Measurements from ENCODE around the gene CDC14B. TPM values are rescaled to one million over a fixed set of nuclear protein-coding genes. Genes with fewer than 3 reads are reported as not detected.
A peak's percentile ranks its signal among the peaks of the same experiment; 100 is the strongest.
"Not testable (repeated sequence)": the region's sequence is repeated elsewhere in the genome, so short reads cannot be mapped to it uniquely, and the experiment has no call there.

The CDC14B gene
- total RNA-seq, 1 donor from 2014 or later, result 53.2 TPM

- Mint-ChIP-seq H3K4me3 (ENCODE audit: low read depth) (no peak overlapping the region), H3K36me3 (ENCODE audit: insufficient read depth) (peaks cover 3% of the 10 kb centered on the region), H3K27me3 (no peaks in the 10 kb centered on the region), H3K4me1 (ENCODE audit: low read depth) (peaks cover 11% of the 10 kb centered on the region), H3K27ac (peak overlapping the region; percentile 48), H3K9me3 (ENCODE audit: low read depth) (no peaks in the 10 kb centered on the region)
- no peak for TF ChIP-seq CTCF (IDR thresholded peaks at IDR 0.05; ENCODE audit: unreplicated experiment)
- no peak for DNase-seq (ENCODE audit: low spot score, unreplicated experiment)
Observed at GRCh38 chr9:96551403-96551802, 68.2 kb downstream of the CDC14B start.

GRCh38 chr9:96550659-96551058 is 69.0 kb downstream of the CDC14B start:
- TF ChIP-seq CTCF (IDR thresholded peaks at IDR 0.05; ENCODE audit: unreplicated experiment), result no peak
- H3K4me3 Mint-ChIP-seq (ENCODE audit: low read depth), result no peak overlapping the region
- no peaks in the 10 kb centered on the region for H3K27me3 Mint-ChIP-seq
- H3K4me1 Mint-ChIP-seq (ENCODE audit: low read depth), result peaks cover 4% of the 10 kb centered on the region
- H3K27ac Mint-ChIP-seq, result no peak overlapping the region
- no peak for DNase-seq (ENCODE audit: low spot score, unreplicated experiment)
- H3K9me3 Mint-ChIP-seq (ENCODE audit: low read depth), result no peaks in the 10 kb centered on the region
- peaks cover 7% of the 10 kb centered on the region for H3K36me3 Mint-ChIP-seq (ENCODE audit: insufficient read depth)

GRCh38 chr9:96543131-96543530 is 76.5 kb downstream of the CDC14B start:
- not testable (repeated sequence) for H3K27ac Mint-ChIP-seq

GRCh38 chr9:96540106-96540505 is 79.5 kb downstream of the CDC14B start:
- Mint-ChIP-seq H3K4me1 (ENCODE audit: low read depth) (no peaks in the 10 kb centered on the region), H3K27ac (no peak overlapping the region), H3K9me3 (ENCODE audit: low read depth) (no peaks in the 10 kb centered on the region), H3K27me3 (no peaks in the 10 kb centered on the region), H3K4me3 (ENCODE audit: low read depth) (no peak overlapping the region), H3K36me3 (ENCODE audit: insufficient read depth) (peaks cover 14% of the 10 kb centered on the region)
- no peak for DNase-seq (ENCODE audit: low spot score, unreplicated experiment)
- TF ChIP-seq CTCF (IDR thresholded peaks at IDR 0.05; ENCODE audit: unreplicated experiment), result no peak

More at GRCh38 chr9:96543131-96543530, 76.5 kb downstream of the CDC14B start:
- not testable (repeated sequence) for H3K27me3 Mint-ChIP-seq; DNase-seq (ENCODE audit: low spot score, unreplicated experiment); H3K9me3 Mint-ChIP-seq (ENCODE audit: low read depth); H3K4me3 Mint-ChIP-seq (ENCODE audit: low read depth); H3K4me1 Mint-ChIP-seq (ENCODE audit: low read depth)
- peaks cover 16% of the 10 kb centered on the region for H3K36me3 Mint-ChIP-seq (ENCODE audit: insufficient read depth)

GRCh38 chr9:96532173-96532572 is 87.5 kb downstream of the CDC14B start:
- H3K27ac Mint-ChIP-seq, result peak overlapping the region; percentile 19
- H3K4me3 Mint-ChIP-seq (ENCODE audit: low read depth), result no peak overlapping the region
- H3K9me3 Mint-ChIP-seq (ENCODE audit: low read depth), result no peaks in the 10 kb centered on the region
- no peak for DNase-seq (ENCODE audit: low spot score, unreplicated experiment)
- no peaks in the 10 kb centered on the region for H3K4me1 Mint-ChIP-seq (ENCODE audit: low read depth)
- H3K27me3 Mint-ChIP-seq, result no peaks in the 10 kb centered on the region
- H3K36me3 Mint-ChIP-seq (ENCODE audit: insufficient read depth), result peaks cover 37% of the 10 kb centered on the region
- TF ChIP-seq CTCF (IDR thresholded peaks at IDR 0.05; ENCODE audit: unreplicated experiment), result no peak

GRCh38 chr9:96524764-96525163 is 94.9 kb downstream of the CDC14B start:
- no peak for DNase-seq (ENCODE audit: low spot score, unreplicated experiment)
- TF ChIP-seq CTCF (IDR thresholded peaks at IDR 0.05; ENCODE audit: unreplicated experiment), result no peak
- Mint-ChIP-seq H3K4me1 (ENCODE audit: low read depth) (no peaks in the 10 kb centered on the region), H3K4me3 (ENCODE audit: low read depth) (no peak overlapping the region), H3K36me3 (ENCODE audit: insufficient read depth) (peaks cover 23% of the 10 kb centered on the region), H3K27ac (no peak overlapping the region), H3K9me3 (ENCODE audit: low read depth) (no peaks in the 10 kb centered on the region), H3K27me3 (no peaks in the 10 kb centered on the region)

Measured in progenitor cell of endocrine pancreas (in vitro differentiated cells).